Kidney (tissue), 14 donors: ENCODE results near the gene FAT4. TPM values are rescaled to one million over a fixed set of nuclear protein-coding genes. Genes with fewer than 3 reads are reported as not detected.
A peak's percentile ranks its signal among the peaks of the same experiment; 100 is the strongest.

Source experiments
- DNase-seq, 5 donors: peaks; one replicate each; pipeline ENCODE4 v3.0.0-alpha.2; 2013 to 2020
- FAIRE-seq: peaks from 2 replicates; lab custom pipeline; 2012; peaks lifted over from hg19 to GRCh38; lab: Jason Lieb, UNC
- H3K27ac ChIP-seq, 2 donors: one replicate each; pipeline ENCODE4 v1.7.0; 2013; ENCODE audit warnings: low read depth in 2 of 2, low read length in 2 of 2, inconsistent platforms in 1 of 2
- H3K27me3 ChIP-seq: one replicate; pipeline ENCODE4 v1.7.1; 2013; ENCODE audit warnings: low read length, inconsistent platforms; ENCODE audit not compliant: control insufficient read depth, insufficient read depth
- H3K36me3 ChIP-seq, 3 donors: one replicate each; pipeline versions ENCODE4 v1.7.0 to v1.7.1; 2013; ENCODE audit warnings: low read length in 3 of 3, control low read depth in 1 of 3, inconsistent platforms in 1 of 3; ENCODE audit not compliant: insufficient read depth in 3 of 3, control insufficient read depth in 2 of 3
- H3K4me1 ChIP-seq, 3 donors: one replicate each; pipeline versions ENCODE4 v1.7.0 to v1.7.1; 2013; ENCODE audit warnings: low read length in 3 of 3, inconsistent platforms in 1 of 3, low read depth in 1 of 3; ENCODE audit not compliant: control insufficient read depth in 2 of 3, insufficient read depth in 2 of 3
- H3K4me3 ChIP-seq, 3 donors: one replicate each; pipeline versions ENCODE4 v1.7.0 to v1.8.1; 2013; ENCODE audit warnings: low read length in 3 of 3, control low read depth in 1 of 3, inconsistent platforms in 1 of 3
- H3K9ac ChIP-seq, 3 donors: one replicate each; pipeline versions ENCODE4 v1.7.0 to v1.7.1; 2013; ENCODE audit warnings: low read length in 3 of 3, control low read depth in 1 of 3, inconsistent platforms in 1 of 3
- H3K9me3 ChIP-seq, 3 donors: one replicate each; pipeline versions ENCODE4 v1.7.0 to v1.7.1; 2013; ENCODE audit warnings: low read length in 3 of 3, control low read depth in 1 of 3, inconsistent platforms in 1 of 3; ENCODE audit not compliant: control insufficient read depth in 2 of 3, insufficient read depth in 1 of 3
- CTCF ChIP-seq: IDR thresholded peaks from 3 replicates; pipeline ENCODE4 v1.5.1; 2012; ENCODE audit warnings: mild to moderate bottlenecking, moderate library complexity, borderline replicate concordance; ENCODE audit not compliant: insufficient read depth; ENCODE audit errors: extremely low read depth
- intact Hi-C: fragments of 100-400 bp; cut with DNase I; formaldehyde crosslinking; loops from one replicate; pipeline ENCODE4 v1.11.1; 2022
- polyA plus RNA-seq: library from polyadenylated mRNA; stranded (reverse); fragments of 350-450 nt; fragmentation: Illumina TruSeq; extraction: RNeasy Lipid Tissue Mini Kit (QIAGEN cat#74804); gene quantifications from one replicate; pipeline ENCODE4 v1.2.3, GENCODE V29; 2014; ENCODE audit warnings: low read depth, low replicate concordance; ENCODE audit not compliant: insufficient read depth
- total RNA-seq: library from RNA; stranded (reverse); fragmentation: NEBNext Ultra II Directional; extraction: Animal tissue kit (Norgen Biotek cat#: 25700); gene quantifications from one replicate; pipeline ENCODE4 v1.2.1, GENCODE V29; 2021
- donor health status: control.
- donor health status: control.
- donor health status: control.
- donor health status: control.
- donor health status: control.
- donor health status: DM: yes; HTN: yes; CAD: no.
- donor health status: Normal renal cell carcinoma (clear cell type).

Gene FAT4
- total and polyA plus RNA-seq, 2 donors from 2014 or later = 0.99 to 11.3 TPM

- Histone ChIP-seq H3K9ac (peak overlapping the region in 1 of 3 donors; percentile 1), H3K4me1 (peaks cover 0 to 25% (median 4%) of the 10 kb centered on the region in 3 donors), H3K27me3 (no peaks in the 10 kb centered on the region), H3K9me3 (no peaks in the 10 kb centered on the region), H3K36me3 (peaks cover 0 to 3% (median 0%) of the 10 kb centered on the region in 3 donors), H3K4me3 (peak overlapping the region in 2 of 3 donors; percentile 22 to 50), H3K27ac (peak overlapping the region in 1 of 2 donors; percentile 30)
- intact Hi-C loops = no loop called here
- no peak for TF ChIP-seq CTCF
- DNase-seq = peak in 1 of 5 donors; percentile 37
- FAIRE-seq = no peak
Measured at GRCh38 chr4:125321709-125322365, 7.1 kb downstream of the FAT4 start.

- H3K36me3 ChIP-seq = peaks cover 0 to 3% (median 0%) of the 10 kb centered on the region in 3 donors
- H3K27me3 ChIP-seq = no peaks in the 10 kb centered on the region
- FAIRE-seq (no peak), DNase-seq (peak in 3 of 5 donors; percentile 33 to 83 (median 57))
- intact Hi-C loops = no loop called here
- peak overlapping the region in 1 of 2 donors; percentile 30 for H3K27ac ChIP-seq
- no peaks in the 10 kb centered on the region for H3K9me3 ChIP-seq
- H3K4me1 ChIP-seq = peaks cover 0 to 22% (median 4%) of the 10 kb centered on the region in 3 donors
- H3K4me3 ChIP-seq = peak overlapping the region in 2 of 3 donors; percentile 22 to 50
- TF ChIP-seq CTCF = no peak
- H3K9ac ChIP-seq = peak overlapping the region in 1 of 3 donors; percentile 1
Measured at GRCh38 chr4:125322366-125322730, 7.6 kb downstream of the FAT4 start.

- H3K9me3 ChIP-seq = no peaks in the 10 kb centered on the region
- H3K4me3 ChIP-seq = peak overlapping the region in 2 of 3 donors; percentile 23 to 41
- no peak for TF ChIP-seq CTCF
- peaks cover 0 to 9% (median 4%) of the 10 kb centered on the region in 3 donors for H3K4me1 ChIP-seq
- DNase-seq (peak in 2 of 5 donors; percentile 51 to 55), FAIRE-seq (peak; percentile 41)
- no peak overlapping the region for H3K9ac ChIP-seq
- H3K36me3 ChIP-seq = peaks cover 0 to 3% (median 0%) of the 10 kb centered on the region in 3 donors
- peak overlapping the region in 1 of 2 donors; percentile 5 for H3K27ac ChIP-seq
- intact Hi-C loops = no loop called here
- H3K27me3 ChIP-seq = no peaks in the 10 kb centered on the region
Measured at GRCh38 chr4:125323654-125324053, 8.9 kb downstream of the FAT4 start.
